GM18508 (cell line): ENCODE data around the gene TMEM175.

ENCODE experiments used
- ATAC-seq: cut with Tn5 transposase; IDR thresholded peaks from one replicate; pipeline ENCODE4 v1.9.1; 2021; ENCODE audit warnings: moderate number of reproducible peaks; ENCODE audit not compliant: insufficient read depth, unreplicated experiment

Gene TMEM175

GRCh38 chr4:945274-946102 lies 13.2 kb downstream of the TMEM175 start:
- no peak for ATAC-seq

GRCh38 chr4:946103-946450 lies 13.8 kb downstream of the TMEM175 start:
- ATAC-seq: no peak

DNA sequence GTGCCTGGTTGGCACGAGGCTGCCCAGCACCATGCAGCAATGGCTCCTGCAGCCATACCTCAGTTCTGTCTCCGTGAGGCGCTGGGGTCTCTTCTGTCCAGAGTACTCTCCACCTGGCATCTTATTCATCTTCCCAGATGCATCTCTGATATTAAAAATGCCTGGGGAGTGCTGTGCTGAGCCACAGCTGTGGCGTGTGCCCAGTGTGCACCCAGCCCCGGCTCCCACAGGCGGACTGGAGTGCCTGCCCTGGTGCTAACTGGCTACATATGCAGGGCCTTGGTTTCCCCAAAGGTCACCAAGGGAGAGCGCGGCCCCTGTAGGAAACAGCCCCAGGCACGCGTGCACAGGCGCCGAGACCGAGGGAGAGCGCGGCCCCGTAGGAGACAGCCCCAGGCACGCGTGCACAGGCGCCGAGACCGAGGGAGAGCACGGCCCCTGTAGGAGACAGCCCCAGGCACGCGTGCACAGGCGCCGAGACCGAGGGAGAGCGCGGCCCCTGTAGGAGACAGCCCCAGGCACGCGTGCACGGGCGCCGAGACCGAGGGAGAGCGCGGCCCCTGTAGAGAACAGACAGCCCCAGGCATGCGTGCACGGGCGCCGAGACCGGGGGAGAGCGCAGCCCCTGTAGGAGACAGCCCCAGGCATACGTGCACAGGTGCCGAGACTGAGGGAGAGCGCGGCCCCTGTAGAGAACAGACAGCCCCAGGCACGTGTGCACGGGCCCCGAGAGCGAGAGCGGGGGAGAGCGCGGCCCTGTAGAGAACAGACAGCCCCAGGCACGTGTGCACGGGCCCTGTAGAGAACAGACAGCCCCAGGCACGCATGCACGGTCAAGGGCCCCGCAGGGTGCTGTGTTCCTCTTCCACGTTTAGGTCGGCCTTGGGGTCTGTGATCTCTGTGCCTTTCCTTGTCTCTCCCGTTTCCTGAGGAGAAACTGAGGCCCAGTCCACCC lies 14.5 kb downstream of the TMEM175 start:
- ATAC-seq: no peak

- ATAC-seq: no peak
Measured at GRCh38 chr4:947491-947971, 15.3 kb downstream of the TMEM175 start.

DNA sequence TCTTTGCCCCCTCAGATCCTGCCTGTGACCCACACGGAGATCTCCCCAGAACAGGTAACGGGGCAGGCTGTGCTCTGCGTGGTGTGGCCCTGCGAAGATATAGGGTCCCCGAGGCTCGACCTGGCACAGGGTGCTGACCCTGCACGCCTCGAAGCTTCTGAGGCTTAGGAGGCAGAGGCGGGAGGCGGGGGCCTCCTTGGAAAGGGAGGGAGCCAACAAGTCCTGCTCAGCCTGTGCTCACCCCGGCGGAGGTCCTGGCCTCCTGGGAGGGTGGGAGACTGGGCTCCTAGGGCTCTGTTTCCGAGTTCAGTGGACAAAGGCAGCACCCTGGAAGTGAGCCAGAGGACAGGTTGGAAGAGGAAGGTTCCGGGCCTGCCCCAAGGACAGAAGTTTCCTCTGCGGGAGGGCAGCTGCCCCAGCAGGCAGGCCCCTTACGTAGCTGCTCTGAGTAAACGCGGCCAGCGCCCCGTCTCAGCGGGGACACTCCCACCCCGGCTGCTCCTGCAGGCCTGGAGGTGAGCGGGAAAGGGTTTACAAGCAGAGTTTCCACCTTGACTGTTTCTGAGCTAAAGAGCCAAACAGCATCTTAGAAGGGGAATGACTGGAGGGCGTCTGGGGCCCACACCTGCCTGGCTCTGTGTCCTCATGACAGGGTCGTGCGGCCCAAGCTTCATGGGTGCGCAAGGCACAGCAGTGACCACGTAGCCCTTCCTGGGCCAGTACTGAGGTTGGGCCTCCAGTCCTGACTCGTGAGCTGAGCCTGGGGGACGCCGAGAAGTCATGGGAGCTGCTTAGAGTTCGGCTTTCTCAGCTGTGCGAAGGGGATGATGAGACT lies 16.1 kb downstream of the TMEM175 start:
- no peak for ATAC-seq

GRCh38 chr4:948936-949300 lies 16.7 kb downstream of the TMEM175 start:
- no peak for ATAC-seq

DNA sequence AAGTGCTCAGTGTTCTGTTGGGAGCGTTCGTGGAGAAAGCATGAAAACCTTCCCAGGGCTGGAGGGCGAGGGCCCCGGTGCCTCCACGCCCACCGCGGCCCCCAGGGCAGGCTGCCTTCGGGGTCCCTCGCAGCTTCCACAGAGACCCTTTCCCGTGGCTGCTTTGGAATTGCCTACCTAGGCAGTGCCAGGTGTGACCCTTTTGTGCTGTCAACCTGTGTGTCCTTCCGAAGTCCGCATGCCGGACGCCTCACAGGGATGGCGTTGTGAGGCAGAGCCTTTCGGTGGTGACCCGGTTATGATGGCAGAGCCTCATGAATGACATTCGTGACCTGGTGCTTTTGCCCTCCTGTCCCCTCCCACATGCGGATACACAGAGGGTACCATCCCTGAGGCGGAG lies 17.4 kb downstream of the TMEM175 start:
- no peak for ATAC-seq

DNA sequence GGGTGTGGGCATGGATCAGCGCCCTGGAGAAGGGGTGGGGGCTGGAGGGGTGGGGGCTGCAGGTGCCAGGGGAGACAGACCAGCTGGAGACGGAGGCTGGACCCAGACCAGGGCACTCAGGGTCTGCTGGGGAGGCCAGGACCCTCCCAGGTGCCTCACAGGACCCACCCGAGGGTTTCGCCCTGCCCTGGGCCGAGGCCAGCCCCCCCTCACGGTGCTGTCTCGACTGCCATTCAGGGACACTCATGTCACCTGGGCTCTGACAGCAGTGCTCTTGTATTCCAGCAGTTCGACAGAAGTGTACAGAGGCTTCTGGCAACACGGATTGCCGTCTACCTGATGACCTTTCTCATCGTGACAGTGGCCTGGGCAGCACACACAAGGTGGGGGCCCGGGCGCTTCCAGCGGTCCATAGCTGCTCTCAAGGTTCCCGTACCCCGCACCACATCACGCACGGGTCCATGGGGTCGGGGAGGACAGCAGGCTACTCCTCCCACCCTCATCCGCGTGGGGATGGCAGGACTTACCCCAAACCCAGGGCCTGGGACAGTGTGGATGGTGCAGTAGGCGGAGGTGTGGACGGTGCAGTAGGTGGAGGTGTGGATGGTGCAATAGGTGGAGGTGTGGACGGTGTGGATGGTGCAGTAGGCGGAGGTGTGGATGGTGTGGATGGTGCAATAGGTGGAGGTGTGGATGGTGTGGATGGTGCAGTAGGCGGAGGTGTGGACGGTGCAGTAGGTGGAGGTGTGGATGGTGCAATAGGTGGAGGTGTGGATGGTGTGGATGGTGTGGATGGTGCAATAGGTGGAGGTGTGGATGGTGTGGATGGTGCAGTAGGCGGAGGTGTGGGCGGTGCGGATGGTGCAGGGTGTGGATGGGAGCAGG lies 18.1 kb downstream of the TMEM175 start:
- ATAC-seq: no peak

DNA sequence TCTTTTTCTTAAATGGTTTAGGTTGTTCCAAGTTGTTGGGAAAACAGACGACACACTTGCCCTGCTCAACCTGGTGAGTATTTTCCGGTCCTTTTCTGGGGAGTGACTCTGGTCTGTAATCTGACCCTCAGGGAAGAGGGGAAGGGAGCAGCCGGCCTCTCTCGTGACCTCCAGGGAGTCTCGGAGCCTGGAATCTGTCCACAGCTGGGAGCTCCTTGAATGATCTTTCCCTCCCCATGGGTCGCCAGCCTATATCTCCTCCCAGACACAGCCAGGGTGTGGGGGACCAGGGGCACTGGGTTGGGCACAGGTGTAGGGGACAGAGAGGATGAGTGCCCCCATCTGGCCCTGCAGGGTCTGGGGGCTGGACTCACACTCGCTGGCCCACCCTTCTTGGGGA lies 18.9 kb downstream of the TMEM175 start:
- no peak for ATAC-seq

DNA sequence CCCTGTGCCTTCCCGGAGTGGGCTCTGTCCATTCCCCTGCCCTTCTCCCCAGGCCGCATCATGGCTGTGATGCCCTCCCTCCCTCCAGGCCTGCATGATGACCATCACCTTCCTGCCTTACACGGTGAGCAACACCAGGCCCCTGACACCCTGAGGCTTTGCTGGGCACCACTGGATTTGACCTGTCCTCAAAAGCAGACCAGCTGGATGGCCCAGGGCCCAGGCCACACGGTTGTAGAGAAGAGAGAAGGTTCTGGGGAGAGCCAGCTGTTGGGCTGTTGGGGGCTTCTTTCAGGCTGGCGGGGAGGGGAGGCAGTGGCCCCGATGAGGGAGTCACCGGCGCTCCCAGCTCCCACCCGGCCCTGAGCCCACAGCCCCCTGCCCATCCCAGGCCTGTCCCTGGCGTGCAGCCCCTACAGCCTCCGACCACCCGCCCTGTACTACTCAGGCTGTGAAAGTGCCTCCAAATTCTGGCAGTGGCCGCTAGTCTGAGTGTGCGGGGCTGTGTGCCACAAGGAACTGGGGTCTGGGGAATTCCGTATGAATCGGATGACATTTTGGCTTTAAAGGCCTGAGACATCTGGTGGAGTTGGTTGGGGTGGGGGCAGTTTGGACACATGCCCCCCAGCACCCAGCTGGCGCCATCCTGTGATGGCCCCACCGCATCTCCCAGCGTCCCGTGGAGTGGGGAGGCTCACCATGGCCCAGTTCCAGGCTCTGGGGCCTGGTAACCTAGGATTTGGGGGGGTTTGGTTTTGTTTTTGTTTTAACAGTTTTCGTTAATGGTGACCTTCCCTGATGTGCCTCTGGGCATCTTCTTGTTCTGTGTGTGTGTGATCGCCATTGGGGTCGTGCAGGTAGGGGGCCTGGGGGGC lies 19.6 kb downstream of the TMEM175 start:
- no peak for ATAC-seq

GRCh38 chr4:952881-953573 lies 20.8 kb downstream of the TMEM175 start:
- no peak for ATAC-seq

DNA sequence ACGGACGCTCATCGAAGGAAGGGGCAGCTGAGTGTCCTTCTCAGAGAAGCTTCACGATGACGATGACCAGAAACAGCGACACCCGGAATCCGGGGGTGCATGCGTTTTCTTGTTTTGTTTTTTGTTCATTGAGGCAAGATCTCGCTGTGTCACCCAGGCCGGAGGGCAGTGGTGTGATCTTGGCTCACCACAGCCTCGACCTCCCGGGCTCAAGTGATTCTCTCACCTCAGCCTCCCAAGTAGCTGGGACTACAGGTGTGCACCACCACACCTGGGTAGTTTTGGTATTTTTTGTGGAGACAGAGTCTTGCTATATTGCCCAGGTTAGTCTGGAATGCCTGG lies 21.3 kb downstream of the TMEM175 start:
- no peak for ATAC-seq

DNA sequence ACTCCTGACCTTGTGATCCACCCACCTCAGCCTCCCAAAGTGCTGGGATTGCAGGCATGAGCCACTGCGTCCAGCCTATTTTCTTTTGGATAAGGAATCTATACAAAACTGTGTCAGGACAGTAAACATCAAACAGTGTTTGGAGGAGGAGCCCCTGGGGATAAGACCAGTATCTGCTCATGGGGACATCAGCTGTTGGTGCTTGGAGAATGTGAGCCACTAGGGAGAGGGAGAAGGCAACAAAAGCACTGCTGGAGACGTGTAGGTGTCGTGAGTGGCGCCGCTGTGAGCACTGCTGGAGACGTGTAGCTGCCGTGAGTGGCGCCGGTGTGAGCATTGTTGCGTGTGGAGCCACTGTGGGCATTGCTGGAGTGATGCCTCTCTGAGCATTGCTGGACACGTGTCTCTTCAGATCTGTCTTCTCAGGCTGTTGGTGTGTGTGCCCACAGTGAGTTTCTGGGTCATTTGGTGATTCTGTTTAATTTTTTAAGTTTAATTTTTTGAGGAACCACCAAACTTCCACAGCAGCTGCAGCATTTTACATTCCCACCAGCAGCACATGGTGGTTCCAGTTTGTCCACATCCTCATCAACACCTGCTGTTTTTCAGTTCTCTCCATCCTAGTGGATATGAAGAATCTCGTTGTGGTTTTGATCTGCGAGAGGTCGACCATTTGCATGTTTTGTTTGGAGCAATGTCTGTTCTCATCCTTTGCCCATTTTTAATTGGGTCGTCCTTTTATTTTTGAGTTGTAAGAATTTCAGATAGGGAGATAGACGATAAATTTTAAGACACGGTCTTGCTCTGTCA lies 22.2 kb downstream of the TMEM175 start:
- no peak for ATAC-seq

- ATAC-seq: no peak
Measured at GRCh38 chr4:955161-955921, 23.1 kb downstream of the TMEM175 start.

DNA sequence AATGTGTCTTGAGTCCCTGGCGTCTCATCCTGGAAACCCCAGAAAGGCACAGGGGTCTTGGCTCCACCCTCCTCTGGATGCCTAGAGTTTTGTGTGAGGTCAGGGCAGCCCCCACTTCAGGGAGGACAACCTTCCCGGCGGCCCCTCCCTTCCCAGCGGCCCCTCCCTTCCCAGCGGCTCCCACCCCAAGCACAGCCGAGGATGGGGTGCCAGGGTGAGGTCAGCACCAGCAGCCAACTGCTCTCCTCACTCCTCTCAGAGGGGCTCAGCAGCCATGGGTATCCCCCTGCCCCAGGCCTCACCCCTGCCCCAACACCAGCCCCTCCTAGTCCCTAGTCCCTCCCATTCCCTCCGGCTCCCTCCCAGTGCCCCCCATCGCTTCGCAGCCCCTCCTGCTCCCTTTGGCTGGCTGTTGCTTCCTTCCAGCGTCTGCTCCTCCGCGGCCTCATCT lies 23.7 kb downstream of the TMEM175 start:
- no peak for ATAC-seq

- no peak for ATAC-seq
Measured at GRCh38 chr4:956531-957230, 24.4 kb downstream of the TMEM175 start.
